COLO829 (cell line): ENCODE results near the gene C1QTNF3.

ENCODE experiments used
- DNase-seq: peaks from one replicate; pipeline ENCODE4 v3.0.0; 2012; ENCODE audit warnings: low spot score

C1QTNF3 gene

GRCh38 chr5:33995865-33996264 lies 47.1 kb downstream of the C1QTNF3 start:
- DNase-seq: no peak

- DNase-seq: no peak
Measured at GRCh38 chr5:33994845-33995244, 48.2 kb downstream of the C1QTNF3 start.

GRCh38 chr5:33992864-33993263 lies 50.1 kb downstream of the C1QTNF3 start:
- no peak for DNase-seq

- DNase-seq: no peak
Measured at GRCh38 chr5:33985447-33985846, 57.6 kb downstream of the C1QTNF3 start.

GRCh38 chr5:33984671-33985124 lies 58.3 kb downstream of the C1QTNF3 start, which contains the start of gene SLC45A2:
Gene SLC45A2 (minus strand): TSS chr5:33984693. CDS start chr5:33984583, 110 bp downstream.
- DNase-seq: peak; percentile 68

GRCh38 chr5:33984178-33984577 lies 58.8 kb downstream of the C1QTNF3 start:
- no peak for DNase-seq

GRCh38 chr5:33981408-33982162 lies 61.4 kb downstream of the C1QTNF3 start:
- DNase-seq: no peak

- no peak for DNase-seq
Measured at GRCh38 chr5:33980030-33980429, 63.0 kb downstream of the C1QTNF3 start.

GRCh38 chr5:33978306-33978705 lies 64.7 kb downstream of the C1QTNF3 start:
- DNase-seq: no peak

GRCh38 chr5:33976307-33976706 lies 66.7 kb downstream of the C1QTNF3 start:
- DNase-seq: no peak

GRCh38 chr5:33975852-33976251 lies 67.2 kb downstream of the C1QTNF3 start:
- no peak for DNase-seq

GRCh38 chr5:33973271-33973670 lies 69.7 kb downstream of the C1QTNF3 start:
- peak; percentile 41 for DNase-seq

- no peak for DNase-seq
Measured at GRCh38 chr5:33969572-33970452, 73.2 kb downstream of the C1QTNF3 start.

GRCh38 chr5:33968211-33969005 lies 74.6 kb downstream of the C1QTNF3 start:
- no peak for DNase-seq
